Immature natural killer cell (primary cell): Measurements from ENCODE around the gene PEPD. TPM values are rescaled to one million over a fixed set of nuclear protein-coding genes. Genes with fewer than 3 reads are reported as not detected.
A peak's percentile ranks its signal among the peaks of the same experiment; 100 is the strongest.

ENCODE experiments used
- DNase-seq, 3 donors: peaks; one replicate each; pipeline ENCODE4 v3.0.0; 2022; ENCODE audit warnings: mixed read lengths in 1 of 3
- H3K27ac Mint-ChIP-seq, 6 donors: one replicate each; pipeline ENCODE4 v1.8.0; 2020; ENCODE audit warnings: mixed read lengths in 6 of 6, mild to moderate bottlenecking in 5 of 6, inconsistent platforms in 4 of 6, moderate library complexity in 3 of 6
- H3K27me3 Mint-ChIP-seq, 3 donors: one replicate each; pipeline ENCODE4 v1.8.0; 2020 to 2021; ENCODE audit warnings: low read depth in 3 of 3, mild to moderate bottlenecking in 3 of 3, mixed read lengths in 3 of 3, moderate library complexity in 3 of 3, inconsistent platforms in 1 of 3
- H3K36me3 Mint-ChIP-seq, 3 donors: one replicate each; pipeline ENCODE4 v1.8.0; 2020; ENCODE audit warnings: mixed read lengths in 3 of 3, inconsistent platforms in 2 of 3, mild to moderate bottlenecking in 2 of 3
- H3K4me1 Mint-ChIP-seq, 2 donors: one replicate each; pipeline ENCODE4 v1.8.0; 2020; ENCODE audit warnings: inconsistent platforms in 2 of 2, mild to moderate bottlenecking in 2 of 2, mixed read lengths in 2 of 2, moderate library complexity in 1 of 2
- H3K4me3 Mint-ChIP-seq, 5 donors: one replicate each; pipeline ENCODE4 v1.8.0; 2020; ENCODE audit warnings: mild to moderate bottlenecking in 5 of 5, mixed read lengths in 5 of 5, inconsistent platforms in 3 of 5, moderate library complexity in 3 of 5
- H3K9me3 Mint-ChIP-seq, 6 donors: one replicate each; pipeline ENCODE4 v1.8.0; 2020; ENCODE audit warnings: mild to moderate bottlenecking in 6 of 6, mixed read lengths in 6 of 6, inconsistent platforms in 4 of 6, moderate library complexity in 3 of 6
- polyA plus RNA-seq, 3 donors: library from polyadenylated mRNA; unstranded; fragments of 300-500 nt; fragmentation: Illumina TruSeq; gene quantifications; one replicate each; pipeline ENCODE4 v1.2.3, GENCODE V29; 2021

PEPD gene
- polyA plus RNA-seq, 3 donors from 2014 or later = 135 to 181 (median 142) TPM

DNA sequence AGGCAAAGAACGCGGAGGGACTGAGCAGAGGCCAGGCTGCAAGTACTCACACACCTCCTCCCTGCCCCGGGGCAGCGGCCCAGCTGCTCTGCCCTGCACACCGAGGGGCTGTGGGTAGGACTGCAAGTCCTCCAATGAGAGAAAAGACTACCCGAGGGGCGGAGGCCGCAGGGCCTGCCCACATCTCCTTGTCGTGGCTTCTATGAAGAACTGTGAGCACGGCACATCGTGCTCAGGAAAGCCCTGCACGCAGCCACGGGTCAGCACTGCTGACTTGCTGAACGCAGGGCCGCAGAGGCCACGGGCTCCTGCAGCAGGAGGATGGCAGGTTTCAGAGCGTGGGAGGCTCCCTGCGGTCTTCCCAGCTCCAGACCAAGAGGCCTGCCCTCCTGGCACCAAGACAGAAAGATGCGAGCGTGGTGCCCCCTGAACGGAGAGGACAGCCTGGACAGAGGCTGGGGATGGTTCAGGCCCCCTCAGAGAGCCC, 110.6 kb downstream of the PEPD start:
- Mint-ChIP-seq H3K36me3 (no peaks in the 10 kb centered on the region), H3K9me3 (no peaks in the 10 kb centered on the region), H3K27ac (peak overlapping the region in 1 of 6 donors; percentile 45), H3K27me3 (no peaks in the 10 kb centered on the region), H3K4me1 (peaks cover 0 to 1% of the 10 kb centered on the region in 2 donors), H3K4me3 (no peak overlapping the region)
- no peak for DNase-seq

DNA sequence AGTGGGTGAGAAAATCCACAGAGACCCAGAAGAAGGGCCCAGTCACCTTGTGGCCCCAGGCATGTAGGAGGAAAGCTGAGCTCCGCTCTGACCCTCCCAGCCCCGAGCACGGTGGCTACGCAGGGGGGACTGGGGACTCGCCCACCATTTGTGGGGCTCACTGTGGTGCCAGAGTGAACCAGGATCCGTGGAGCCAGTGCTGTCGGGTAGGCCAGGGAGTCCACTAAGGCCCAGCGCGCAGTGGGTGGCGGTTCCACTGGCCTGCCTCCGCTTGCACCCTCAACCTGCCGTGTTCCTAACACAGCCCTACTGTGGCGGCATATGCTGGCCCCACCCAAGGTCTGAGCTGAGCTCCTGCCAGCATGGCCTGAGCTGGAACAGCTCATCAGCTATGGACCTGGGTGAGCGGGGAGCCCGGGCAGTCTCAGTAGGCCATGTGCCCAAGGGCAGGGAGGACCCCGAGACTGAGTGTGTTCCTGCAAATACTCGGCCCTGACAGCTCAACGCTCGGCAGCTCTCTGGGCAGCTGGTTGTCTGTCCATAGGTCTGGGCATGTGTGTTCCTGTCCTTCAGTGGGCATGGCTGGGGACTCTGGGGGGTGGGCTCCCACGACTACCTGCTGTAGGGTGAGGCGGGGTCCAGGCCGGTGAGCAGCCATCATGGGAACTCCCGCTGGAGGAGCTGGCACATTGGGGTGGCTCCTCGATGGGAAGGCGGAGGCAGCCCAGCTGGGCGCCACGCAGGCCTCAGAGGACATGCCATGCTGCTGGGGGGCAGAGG, 111.5 kb downstream of the PEPD start:
- Mint-ChIP-seq H3K9me3 (no peaks in the 10 kb centered on the region), H3K4me3 (no peak overlapping the region), H3K4me1 (peaks cover 0 to 1% of the 10 kb centered on the region in 2 donors), H3K27ac (no peak overlapping the region), H3K36me3 (no peaks in the 10 kb centered on the region), H3K27me3 (no peaks in the 10 kb centered on the region)
- no peak for DNase-seq

DNA sequence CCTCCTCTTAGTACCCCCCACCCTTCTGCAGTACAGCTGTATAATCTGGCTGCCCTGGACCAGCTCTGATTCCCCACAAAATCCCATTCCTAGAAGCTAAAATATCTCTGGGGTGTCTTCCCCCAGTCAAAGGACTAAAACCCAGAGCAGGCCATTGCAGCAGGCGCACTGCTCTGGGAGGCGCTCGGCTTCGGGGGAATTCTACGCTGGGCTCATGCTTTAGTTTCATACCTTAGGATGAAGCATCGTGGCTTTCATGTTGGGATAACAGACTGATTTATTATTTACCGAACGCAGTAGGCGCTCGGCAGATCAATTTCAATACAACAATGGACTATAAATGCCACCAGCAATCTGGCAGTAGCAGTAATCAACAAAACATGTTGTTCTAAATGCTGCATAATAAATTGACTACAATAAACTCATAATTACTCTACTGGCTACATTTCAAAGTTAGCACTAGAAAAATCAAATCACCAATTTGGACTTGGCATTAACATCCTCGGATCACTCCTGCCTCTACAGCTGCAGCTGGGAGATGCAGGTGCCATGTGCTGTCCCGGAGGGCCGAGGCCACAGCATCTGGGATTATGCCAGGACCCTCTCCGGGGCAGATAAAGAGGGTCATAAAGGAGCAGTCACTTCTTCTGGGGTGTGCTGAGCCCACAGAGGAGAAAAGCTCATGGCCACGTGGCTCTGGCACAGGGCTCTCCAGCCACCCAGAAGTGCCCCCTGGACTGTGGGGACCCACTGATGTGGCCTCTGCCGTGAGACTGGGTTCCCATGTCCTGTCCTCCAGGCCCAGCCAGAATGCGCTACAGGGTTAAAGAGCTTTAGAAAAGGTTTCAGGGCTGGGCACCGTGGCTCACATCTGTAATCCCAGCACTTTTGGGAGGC, 112.8 kb downstream of the PEPD start:
- Mint-ChIP-seq H3K36me3 (no peaks in the 10 kb centered on the region), H3K4me3 (no peak overlapping the region), H3K9me3 (no peaks in the 10 kb centered on the region), H3K27ac (no peak overlapping the region), H3K4me1 (peaks cover 0 to 1% of the 10 kb centered on the region in 2 donors), H3K27me3 (no peaks in the 10 kb centered on the region)
- no peak for DNase-seq

DNA sequence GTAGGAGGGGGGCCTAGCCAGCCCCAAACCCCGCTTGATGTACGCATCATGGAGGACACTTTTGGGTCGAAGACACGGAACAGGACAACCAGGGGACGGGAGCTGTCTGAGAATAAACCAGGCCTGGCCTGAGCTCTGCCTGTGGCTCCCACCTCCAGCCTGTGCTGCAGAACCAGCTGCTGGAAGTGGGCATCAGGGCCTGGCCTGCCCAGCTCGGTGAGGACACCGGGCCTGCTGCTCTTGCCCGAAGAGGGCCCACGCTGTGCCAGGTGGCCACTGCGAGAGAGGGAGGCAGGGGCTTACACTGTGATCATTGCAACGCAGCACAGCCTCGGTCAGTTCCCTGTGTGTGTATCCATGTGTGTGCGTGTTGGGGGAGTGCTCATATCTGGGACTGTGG, 113.5 kb downstream of the PEPD start:
- H3K36me3 Mint-ChIP-seq = no peaks in the 10 kb centered on the region
- no peaks in the 10 kb centered on the region for H3K27me3 Mint-ChIP-seq
- no peak for DNase-seq
- H3K27ac Mint-ChIP-seq = no peak overlapping the region
- H3K9me3 Mint-ChIP-seq = no peaks in the 10 kb centered on the region
- peaks cover 0 to 1% of the 10 kb centered on the region in 2 donors for H3K4me1 Mint-ChIP-seq
- H3K4me3 Mint-ChIP-seq = no peak overlapping the region

DNA sequence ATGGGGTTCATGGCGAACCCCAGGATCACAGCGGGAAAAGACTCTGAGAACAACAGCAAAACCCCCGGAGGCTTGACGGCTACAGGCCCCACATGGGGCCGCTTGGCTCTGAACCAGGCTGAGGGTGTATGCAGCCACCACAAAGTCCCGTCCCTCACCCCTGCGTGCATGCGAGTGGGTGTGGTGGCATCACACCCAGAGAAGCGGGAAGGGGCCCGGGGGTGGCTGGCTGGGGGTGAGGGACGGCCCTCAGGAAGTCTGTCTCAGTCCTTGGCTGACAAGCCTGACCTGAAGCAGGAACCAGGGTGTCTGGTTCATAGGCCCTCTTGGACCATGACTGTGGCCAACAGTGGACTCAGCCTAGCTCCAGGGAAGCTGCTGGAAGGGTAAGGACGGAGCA, 113.9 kb downstream of the PEPD start:
- no peak overlapping the region for H3K4me3 Mint-ChIP-seq
- H3K27ac Mint-ChIP-seq = no peak overlapping the region
- peaks cover 0 to 1% of the 10 kb centered on the region in 2 donors for H3K4me1 Mint-ChIP-seq
- H3K36me3 Mint-ChIP-seq = no peaks in the 10 kb centered on the region
- no peaks in the 10 kb centered on the region for H3K9me3 Mint-ChIP-seq
- no peaks in the 10 kb centered on the region for H3K27me3 Mint-ChIP-seq
- no peak for DNase-seq

DNA sequence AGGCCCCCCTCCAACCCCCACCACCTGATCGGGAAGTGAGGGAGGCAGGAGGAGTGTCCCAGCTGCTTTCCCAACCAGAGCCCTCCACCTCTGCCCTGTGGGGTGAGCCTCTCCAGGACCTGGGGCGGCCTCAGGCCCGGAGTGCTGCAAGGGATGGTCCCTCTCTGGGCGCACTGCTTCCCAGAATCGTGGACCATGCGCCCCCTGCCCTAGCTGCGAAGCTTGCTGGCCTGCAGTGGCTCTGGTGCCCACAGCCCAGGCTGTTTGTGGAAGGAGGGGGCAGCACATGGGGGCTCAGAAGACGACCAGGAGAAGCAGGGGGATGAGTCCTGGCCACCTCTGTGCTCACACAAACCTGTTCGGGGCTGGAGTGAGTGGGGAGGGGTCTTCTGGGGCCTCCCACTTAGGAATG, 114.4 kb downstream of the PEPD start:
- H3K4me3 Mint-ChIP-seq = no peak overlapping the region
- no peaks in the 10 kb centered on the region for H3K27me3 Mint-ChIP-seq
- no peak overlapping the region for H3K27ac Mint-ChIP-seq
- H3K4me1 Mint-ChIP-seq = peaks cover 0 to 1% of the 10 kb centered on the region in 2 donors
- H3K9me3 Mint-ChIP-seq = no peaks in the 10 kb centered on the region
- no peak for DNase-seq
- no peaks in the 10 kb centered on the region for H3K36me3 Mint-ChIP-seq

DNA sequence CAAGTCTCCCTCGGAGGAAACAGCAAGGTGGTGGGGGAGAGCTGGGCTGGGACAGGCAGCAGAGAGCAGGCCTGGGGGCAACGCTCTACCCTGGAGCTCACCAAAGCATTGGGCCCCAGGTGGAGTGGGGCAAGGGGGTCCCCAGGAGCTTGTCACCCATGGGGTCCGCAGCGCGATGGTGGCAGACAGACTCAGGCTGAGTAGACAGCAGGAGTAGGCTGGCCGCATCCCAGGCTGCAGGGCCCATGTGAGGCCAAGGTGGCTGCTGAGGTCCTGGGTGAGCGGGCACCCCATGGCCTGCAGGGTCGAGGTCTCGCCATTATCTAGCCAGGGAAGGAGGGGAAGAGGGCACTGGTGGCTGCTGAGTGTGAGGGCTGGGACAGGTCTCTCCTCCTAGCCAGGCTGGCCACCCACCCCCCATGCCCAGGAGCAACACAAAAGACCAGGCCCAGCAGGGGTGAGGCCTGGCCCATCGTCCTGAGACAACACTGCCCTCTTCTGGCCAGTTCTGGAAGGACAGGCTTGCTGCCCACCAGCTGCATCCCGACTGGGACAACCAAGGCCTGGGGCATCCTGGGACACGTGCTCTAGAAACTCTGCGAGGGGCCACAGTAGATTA, 115.0 kb downstream of the PEPD start:
- H3K4me1 Mint-ChIP-seq = peaks cover 0 to 1% of the 10 kb centered on the region in 2 donors
- H3K36me3 Mint-ChIP-seq = no peaks in the 10 kb centered on the region
- H3K27ac Mint-ChIP-seq = no peak overlapping the region
- H3K9me3 Mint-ChIP-seq = no peaks in the 10 kb centered on the region
- no peak overlapping the region for H3K4me3 Mint-ChIP-seq
- DNase-seq = peak; percentile 59 to 69 (median 63)
- no peaks in the 10 kb centered on the region for H3K27me3 Mint-ChIP-seq

DNA sequence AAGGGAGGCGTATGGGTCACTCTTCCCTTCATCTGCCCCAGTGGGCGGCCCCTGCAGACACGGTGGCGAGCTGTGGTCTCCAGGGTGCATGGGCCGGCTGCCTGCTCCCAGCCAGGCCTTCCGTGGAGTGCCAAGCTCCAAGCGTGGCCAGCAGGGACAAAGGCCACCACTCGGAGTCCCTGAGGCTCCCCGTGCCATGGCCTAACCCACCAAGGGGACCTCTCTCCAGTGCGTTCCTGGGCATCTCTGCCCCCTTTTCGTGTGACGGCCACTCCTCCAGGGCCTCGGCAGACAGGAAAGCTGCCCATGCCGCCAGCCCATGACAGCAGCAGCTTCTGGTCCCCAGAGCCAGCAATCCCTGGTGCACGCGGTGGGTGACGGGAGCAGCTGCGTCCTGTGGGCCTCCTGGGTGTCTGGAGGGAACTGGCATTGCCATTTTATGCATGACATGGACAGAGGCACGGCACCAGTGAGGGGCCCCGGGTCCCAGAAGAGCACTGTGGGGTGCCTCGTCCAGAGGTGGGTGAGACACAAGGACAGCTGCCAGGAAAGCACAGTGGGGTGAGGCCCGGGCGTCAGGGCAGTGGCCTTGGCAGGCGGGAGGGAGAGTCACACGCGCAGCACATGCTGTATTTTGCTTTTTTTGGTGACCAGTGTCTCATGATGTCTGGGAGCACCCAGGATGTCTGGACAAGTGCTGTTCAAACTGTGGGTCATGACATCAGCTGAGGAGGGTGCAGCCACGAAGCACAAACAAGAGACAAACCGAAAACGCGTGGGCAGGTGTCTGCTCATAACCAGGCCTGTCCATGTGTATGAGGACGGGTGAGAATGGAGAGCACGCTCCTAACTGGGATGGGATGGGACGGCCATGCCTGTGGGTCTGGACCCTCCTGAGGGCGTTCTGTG, 115.8 kb downstream of the PEPD start:
- no peak for DNase-seq
- no peak overlapping the region for H3K27ac Mint-ChIP-seq
- H3K27me3 Mint-ChIP-seq = no peaks in the 10 kb centered on the region
- H3K9me3 Mint-ChIP-seq = no peaks in the 10 kb centered on the region
- H3K4me3 Mint-ChIP-seq = no peak overlapping the region
- peaks cover 0 to 1% of the 10 kb centered on the region in 2 donors for H3K4me1 Mint-ChIP-seq
- H3K36me3 Mint-ChIP-seq = no peaks in the 10 kb centered on the region

DNA sequence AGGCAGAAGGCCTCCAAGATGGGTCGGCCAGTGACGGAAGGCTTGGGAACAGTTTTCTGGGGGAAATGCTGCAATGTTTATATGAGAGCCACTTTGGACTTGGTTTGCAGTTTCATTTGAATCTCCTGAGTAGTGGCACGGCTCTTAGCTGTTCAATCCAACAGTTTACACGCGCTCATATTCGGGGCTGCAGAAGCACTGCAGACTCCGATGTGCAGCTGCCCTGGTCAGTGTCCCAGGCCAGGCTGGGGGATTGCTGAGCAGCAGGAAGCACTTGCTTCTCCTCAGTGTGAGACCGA, 116.4 kb downstream of the PEPD start:
- no peak for DNase-seq
- Mint-ChIP-seq H3K4me1 (peaks cover 0 to 1% of the 10 kb centered on the region in 2 donors), H3K4me3 (no peak overlapping the region), H3K9me3 (no peaks in the 10 kb centered on the region), H3K36me3 (no peaks in the 10 kb centered on the region), H3K27me3 (no peaks in the 10 kb centered on the region), H3K27ac (no peak overlapping the region)

DNA sequence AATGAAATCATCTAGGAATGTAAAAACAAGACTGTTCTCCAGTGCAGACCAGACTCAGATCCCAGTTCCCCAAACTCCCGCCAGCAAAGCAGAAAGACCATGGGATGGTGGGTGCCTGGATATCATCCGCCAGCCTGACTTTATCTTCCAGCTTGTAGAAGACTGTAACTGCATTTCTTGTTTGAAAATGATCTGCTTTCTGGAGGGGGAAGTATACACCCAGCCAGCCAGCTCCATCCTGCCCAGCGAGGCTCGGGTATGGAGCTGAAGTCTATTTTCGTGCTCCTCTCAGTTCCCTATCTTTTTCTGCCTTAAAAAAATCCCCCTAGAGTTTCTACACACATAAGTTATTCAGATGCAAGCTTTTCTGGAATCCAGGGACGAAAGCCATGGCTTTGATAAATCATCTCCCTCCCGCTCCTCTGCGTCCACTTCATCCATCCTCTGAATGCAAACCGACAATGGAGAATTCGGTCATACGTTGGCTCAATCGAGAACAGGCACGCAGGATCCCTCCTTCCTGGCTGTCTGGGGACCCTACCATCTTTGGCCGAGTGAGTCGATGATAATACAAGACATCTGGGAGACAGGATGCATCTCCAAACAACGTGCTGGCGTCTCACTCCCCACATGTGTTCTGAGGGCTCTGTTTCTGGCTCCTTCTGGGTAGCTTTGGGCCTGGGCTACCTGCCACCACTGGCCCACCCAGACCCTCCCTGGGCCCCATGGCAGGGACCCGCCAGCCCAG, 116.9 kb downstream of the PEPD start:
- Mint-ChIP-seq H3K4me3 (no peak overlapping the region), H3K27me3 (no peaks in the 10 kb centered on the region), H3K36me3 (no peaks in the 10 kb centered on the region), H3K27ac (peak overlapping the region in 1 of 6 donors; percentile 44), H3K4me1 (peaks cover 0 to 1% of the 10 kb centered on the region in 2 donors), H3K9me3 (no peaks in the 10 kb centered on the region)
- no peak for DNase-seq

DNA sequence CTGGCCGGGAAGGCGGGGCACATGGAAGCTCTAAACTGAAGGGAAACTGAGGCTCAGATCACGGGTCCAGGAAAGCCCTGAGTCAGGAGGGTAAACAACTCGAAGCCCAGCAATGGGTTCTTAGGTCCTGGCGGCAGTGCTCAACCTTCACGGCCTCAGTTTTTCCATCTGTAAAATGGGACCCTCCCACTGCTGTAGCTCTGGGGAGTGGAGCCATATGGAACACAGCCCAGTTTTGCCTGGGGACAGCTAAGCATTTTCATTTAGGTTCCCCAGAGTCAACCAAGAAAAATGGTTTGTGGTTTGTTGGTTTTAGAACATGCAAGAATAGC, 117.7 kb downstream of the PEPD start:
- no peak overlapping the region for H3K27ac Mint-ChIP-seq
- DNase-seq = no peak

DNA sequence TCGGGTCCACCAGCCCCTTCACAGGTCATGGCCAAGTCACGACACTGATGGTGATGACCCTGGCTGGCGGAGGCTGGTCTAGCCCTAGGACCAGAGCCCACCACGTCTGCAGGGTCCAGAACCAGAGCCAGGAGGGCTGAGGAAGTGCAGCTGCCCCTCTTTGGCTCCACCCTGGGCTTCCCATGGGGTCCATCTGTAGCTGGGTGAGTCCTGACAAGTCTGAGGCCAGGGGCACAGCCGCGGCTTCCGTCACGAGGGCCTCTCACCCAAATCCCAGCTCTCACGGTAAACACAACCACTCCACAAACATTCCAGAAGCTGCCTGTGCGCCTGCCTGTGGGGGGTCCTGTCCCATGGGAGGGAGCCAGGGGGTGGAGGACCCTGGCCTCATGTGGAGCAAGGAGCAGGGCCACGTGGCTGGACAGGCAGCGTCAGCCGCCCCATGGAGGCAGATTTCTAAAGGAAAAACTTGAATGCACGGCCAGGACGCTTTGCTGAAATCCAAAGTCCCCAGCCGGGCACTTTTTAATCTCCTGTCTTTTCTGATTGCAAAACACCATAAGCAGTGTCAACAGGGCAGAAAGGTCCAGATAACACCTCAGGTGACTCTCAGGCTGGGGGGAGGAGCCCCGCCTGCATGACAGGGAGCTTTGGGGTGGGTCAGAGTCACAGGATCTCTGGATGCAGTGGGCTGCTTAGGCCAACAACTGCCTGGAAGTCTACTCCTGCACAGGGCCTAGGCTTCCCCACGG, 118.2 kb downstream of the PEPD start:
- Mint-ChIP-seq H3K36me3 (no peaks in the 10 kb centered on the region), H3K27me3 (no peaks in the 10 kb centered on the region), H3K27ac (no peak overlapping the region), H3K9me3 (no peaks in the 10 kb centered on the region), H3K4me3 (no peak overlapping the region), H3K4me1 (peaks cover 0 to 2% of the 10 kb centered on the region in 2 donors)
- DNase-seq = no peak

More for the DNA sequence above, 117.7 kb downstream of the PEPD start:
- Mint-ChIP-seq H3K4me3 (no peak overlapping the region), H3K36me3 (no peaks in the 10 kb centered on the region), H3K27me3 (no peaks in the 10 kb centered on the region), H3K4me1 (peaks cover 0 to 1% of the 10 kb centered on the region in 2 donors), H3K9me3 (no peaks in the 10 kb centered on the region)
